SU-DHL-6 (cell line): ENCODE results near the gene SLC43A3.

ENCODE experiments used
- EZH2phosphoT487 ChIP-seq: fragments of 200-600 bp; sonication (generic), shearing (Covaris generic); conservative IDR thresholded peaks from 2 replicates; pipeline ENCODE4 v1.6.1; 2018; ENCODE audit warnings: mild to moderate bottlenecking, antibody characterized with exemption, low read length, moderate library complexity, mixed read lengths
- TF ChIP-seq, protein P1 (sequence below): fragments of 200-600 bp; sonication (generic); IDR thresholded peaks from one replicate; pipeline ENCODE4 v1.5.1; 2017; ENCODE audit warnings: antibody characterized with exemption, mild to moderate bottlenecking, low read length, moderate library complexity; ENCODE audit not compliant: insufficient read depth, poor library complexity, severe bottlenecking

DNA sequence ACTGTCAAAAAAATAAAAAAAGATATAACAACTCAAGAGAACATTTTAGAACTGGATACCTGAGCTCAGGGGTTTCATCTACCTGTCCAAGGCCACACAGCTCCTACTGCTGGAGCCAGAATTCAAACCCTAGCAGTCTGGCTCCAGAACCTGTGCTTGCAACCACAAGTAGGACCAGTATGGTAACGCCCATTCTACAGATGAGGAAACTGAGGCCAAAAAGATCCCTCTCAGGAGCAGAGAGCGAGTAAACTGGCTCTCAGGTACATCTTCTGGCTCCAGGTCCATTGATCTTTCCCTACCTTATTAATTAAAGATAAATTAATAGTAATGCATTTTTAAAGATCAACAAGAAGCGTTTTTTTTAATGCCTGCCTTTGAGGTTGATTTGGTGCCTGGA, 69.6 kb downstream of the SLC43A3 start:
- TF ChIP-seq, protein P1, sequence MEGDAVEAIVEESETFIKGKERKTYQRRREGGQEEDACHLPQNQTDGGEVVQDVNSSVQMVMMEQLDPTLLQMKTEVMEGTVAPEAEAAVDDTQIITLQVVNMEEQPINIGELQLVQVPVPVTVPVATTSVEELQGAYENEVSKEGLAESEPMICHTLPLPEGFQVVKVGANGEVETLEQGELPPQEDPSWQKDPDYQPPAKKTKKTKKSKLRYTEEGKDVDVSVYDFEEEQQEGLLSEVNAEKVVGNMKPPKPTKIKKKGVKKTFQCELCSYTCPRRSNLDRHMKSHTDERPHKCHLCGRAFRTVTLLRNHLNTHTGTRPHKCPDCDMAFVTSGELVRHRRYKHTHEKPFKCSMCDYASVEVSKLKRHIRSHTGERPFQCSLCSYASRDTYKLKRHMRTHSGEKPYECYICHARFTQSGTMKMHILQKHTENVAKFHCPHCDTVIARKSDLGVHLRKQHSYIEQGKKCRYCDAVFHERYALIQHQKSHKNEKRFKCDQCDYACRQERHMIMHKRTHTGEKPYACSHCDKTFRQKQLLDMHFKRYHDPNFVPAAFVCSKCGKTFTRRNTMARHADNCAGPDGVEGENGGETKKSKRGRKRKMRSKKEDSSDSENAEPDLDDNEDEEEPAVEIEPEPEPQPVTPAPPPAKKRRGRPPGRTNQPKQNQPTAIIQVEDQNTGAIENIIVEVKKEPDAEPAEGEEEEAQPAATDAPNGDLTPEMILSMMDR, result no peak
- no peak for TF ChIP-seq EZH2phosphoT487
